Duodenal mucosa (tissue), 2 donors: ENCODE measurements around the gene ZBED2.

Experiments
- H3K27ac ChIP-seq: one replicate; pipeline ENCODE4 v1.7.0; 2013; ENCODE audit warnings: low read depth, low read length
- H3K27me3 ChIP-seq, 2 donors: one replicate each; pipeline ENCODE4 v1.7.0; 2013; ENCODE audit warnings: low read length in 2 of 2, control low read depth in 1 of 2; ENCODE audit not compliant: insufficient read depth in 2 of 2, control insufficient read depth in 1 of 2
- H3K36me3 ChIP-seq, 2 donors: one replicate each; pipeline ENCODE4 v1.7.0; 2013; ENCODE audit warnings: low read length in 2 of 2, control low read depth in 1 of 2; ENCODE audit not compliant: insufficient read depth in 2 of 2, control insufficient read depth in 1 of 2
- H3K4me1 ChIP-seq, 2 donors: one replicate each; pipeline ENCODE4 v1.7.0; 2013; ENCODE audit warnings: low read length in 2 of 2, control low read depth in 1 of 2; ENCODE audit not compliant: insufficient read depth in 2 of 2, control insufficient read depth in 1 of 2
- H3K4me3 ChIP-seq, 2 donors: one replicate each; pipeline ENCODE4 v1.7.0; 2013; ENCODE audit warnings: low read length in 2 of 2, low read depth in 1 of 2
- H3K9ac ChIP-seq, 2 donors: one replicate each; pipeline ENCODE4 v1.7.0; 2013; ENCODE audit warnings: low read length in 2 of 2, low read depth in 1 of 2
- H3K9me3 ChIP-seq, 2 donors: one replicate each; pipeline ENCODE4 v1.7.0; 2013; ENCODE audit warnings: low read length in 2 of 2, control low read depth in 1 of 2; ENCODE audit not compliant: control insufficient read depth in 1 of 2

The ZBED2 gene

DNA sequence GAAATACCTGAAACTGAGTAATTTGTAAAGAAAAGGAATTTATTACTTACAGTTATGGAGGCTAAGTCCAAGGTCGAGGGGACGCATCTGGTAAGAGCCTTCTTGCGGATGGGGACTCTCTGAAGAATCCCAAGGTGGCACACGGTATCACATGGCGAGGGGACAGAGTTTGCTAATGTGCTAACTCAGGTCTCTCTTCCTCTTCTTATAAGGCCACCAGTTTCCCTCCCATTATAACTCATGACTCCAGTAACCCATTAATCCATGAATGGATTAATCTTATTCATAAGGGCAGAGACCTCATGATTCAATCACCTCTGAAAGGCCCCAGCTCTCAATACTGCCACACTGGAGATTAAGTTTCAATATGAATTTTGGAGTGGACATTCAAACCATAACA is 15.7 kb downstream of the ZBED2 start:
- no peaks in the 10 kb centered on the region for H3K9me3 ChIP-seq
- H3K4me3 ChIP-seq: no peak overlapping the region
- no peaks in the 10 kb centered on the region for H3K27me3 ChIP-seq
- H3K4me1 ChIP-seq: peaks cover under 1 to 1% of the 10 kb centered on the region in 2 donors
- H3K36me3 ChIP-seq: no peaks in the 10 kb centered on the region
- no peak overlapping the region for H3K27ac ChIP-seq
- H3K9ac ChIP-seq: no peak overlapping the region

DNA sequence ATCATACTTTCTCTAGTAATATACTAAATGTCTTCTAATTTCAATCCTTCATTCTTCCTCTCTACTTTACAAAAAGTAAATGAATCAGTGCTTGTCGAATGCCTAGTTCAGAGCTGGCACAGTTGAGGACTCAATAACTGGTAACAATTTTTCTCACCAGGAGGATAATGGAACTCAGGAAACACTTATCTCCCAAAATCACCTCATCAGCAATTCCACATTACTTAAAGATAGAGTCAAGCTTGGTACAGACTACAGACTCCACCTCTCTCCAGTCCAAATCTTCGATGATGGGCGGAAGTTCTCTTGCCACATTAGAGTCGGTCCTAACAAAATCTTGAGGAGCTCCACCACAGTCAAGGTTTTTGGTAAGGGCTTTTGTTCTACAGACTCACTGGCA is 16.3 kb downstream of the ZBED2 start:
- Histone ChIP-seq H3K36me3 (no peaks in the 10 kb centered on the region), H3K9ac (no peak overlapping the region), H3K4me1 (no peaks in the 10 kb centered on the region), H3K9me3 (no peaks in the 10 kb centered on the region), H3K4me3 (no peak overlapping the region), H3K27ac (no peak overlapping the region), H3K27me3 (no peaks in the 10 kb centered on the region)

- no peaks in the 10 kb centered on the region for H3K9me3 ChIP-seq
- no peaks in the 10 kb centered on the region for H3K36me3 ChIP-seq
- no peak overlapping the region for H3K9ac ChIP-seq
- H3K4me3 ChIP-seq: no peak overlapping the region
- no peak overlapping the region for H3K27ac ChIP-seq
- H3K4me1 ChIP-seq: no peaks in the 10 kb centered on the region
- H3K27me3 ChIP-seq: no peaks in the 10 kb centered on the region
Observed at GRCh38 chr3:111577798-111578685, 17.1 kb downstream of the ZBED2 start.

- Histone ChIP-seq H3K36me3 (no peaks in the 10 kb centered on the region), H3K4me3 (no peak overlapping the region), H3K9me3 (no peaks in the 10 kb centered on the region), H3K27me3 (no peaks in the 10 kb centered on the region), H3K4me1 (no peaks in the 10 kb centered on the region), H3K9ac (no peak overlapping the region), H3K27ac (no peak overlapping the region)
Observed at GRCh38 chr3:111577113-111577512, 18.0 kb downstream of the ZBED2 start.

GRCh38 chr3:111571907-111572460 is 23.2 kb downstream of the ZBED2 start:
- H3K9me3 ChIP-seq: no peaks in the 10 kb centered on the region
- no peaks in the 10 kb centered on the region for H3K36me3 ChIP-seq
- no peak overlapping the region for H3K4me3 ChIP-seq
- H3K4me1 ChIP-seq: no peaks in the 10 kb centered on the region
- H3K27me3 ChIP-seq: no peaks in the 10 kb centered on the region
- H3K9ac ChIP-seq: no peak overlapping the region
- H3K27ac ChIP-seq: no peak overlapping the region

GRCh38 chr3:111571282-111571681 is 23.9 kb downstream of the ZBED2 start:
- Histone ChIP-seq H3K9ac (no peak overlapping the region), H3K27ac (no peak overlapping the region), H3K27me3 (no peaks in the 10 kb centered on the region), H3K9me3 (no peaks in the 10 kb centered on the region), H3K36me3 (no peaks in the 10 kb centered on the region), H3K4me3 (no peak overlapping the region), H3K4me1 (no peaks in the 10 kb centered on the region)

DNA sequence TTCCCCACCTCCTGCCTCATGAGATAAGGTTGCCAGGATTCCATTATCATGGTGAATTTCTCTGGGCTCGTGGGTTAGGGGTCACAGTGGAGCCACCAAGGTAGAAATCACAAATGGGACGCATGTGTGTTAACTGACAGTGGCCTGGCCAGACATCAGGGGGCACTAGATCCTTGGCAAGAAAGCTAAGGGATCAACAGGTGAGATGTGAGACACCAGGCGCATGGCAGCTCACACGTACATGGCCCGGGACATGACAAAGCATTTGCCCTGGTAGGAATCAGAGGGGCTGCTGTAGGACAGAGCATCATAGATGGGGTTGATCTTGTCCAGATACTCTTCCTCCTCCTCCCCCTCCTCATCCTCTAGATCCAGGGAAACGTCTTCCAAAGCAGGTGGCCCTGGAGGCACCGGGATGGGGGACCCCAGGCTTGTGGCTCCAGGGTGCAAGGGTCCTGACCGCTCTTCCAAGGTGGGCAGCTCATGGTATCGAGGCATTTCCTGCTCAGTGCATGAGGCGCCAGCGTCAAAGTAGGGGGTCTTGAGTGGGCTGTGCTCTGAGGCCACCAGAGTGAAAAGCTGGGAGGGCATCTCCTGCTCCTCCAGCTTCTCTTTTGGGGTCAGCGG is 24.6 kb downstream of the ZBED2 start:
- Histone ChIP-seq H3K9ac (no peak overlapping the region), H3K9me3 (no peaks in the 10 kb centered on the region), H3K27ac (no peak overlapping the region), H3K4me3 (no peak overlapping the region), H3K36me3 (no peaks in the 10 kb centered on the region), H3K4me1 (no peaks in the 10 kb centered on the region), H3K27me3 (no peaks in the 10 kb centered on the region)

DNA sequence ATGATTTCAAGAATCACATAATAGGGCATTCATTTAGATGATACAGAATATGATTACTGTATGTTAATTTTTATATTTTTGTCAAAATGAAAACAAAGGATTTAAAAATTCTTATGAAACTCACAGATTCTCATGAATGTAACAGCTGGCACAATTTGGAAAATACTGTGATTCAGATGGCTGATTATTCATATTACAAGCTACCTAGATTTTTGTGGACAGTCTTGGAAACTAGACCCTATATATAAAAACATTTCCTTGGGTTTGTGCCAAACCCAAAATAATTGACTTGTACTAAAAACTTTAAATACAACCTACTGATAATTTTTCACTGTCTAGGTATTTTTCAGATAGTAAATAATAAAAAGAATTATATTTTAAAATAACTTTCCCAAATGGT is 26.2 kb downstream of the ZBED2 start:
- Histone ChIP-seq H3K27me3 (no peaks in the 10 kb centered on the region), H3K27ac (no peak overlapping the region), H3K9me3 (no peaks in the 10 kb centered on the region), H3K36me3 (no peaks in the 10 kb centered on the region), H3K9ac (no peak overlapping the region), H3K4me3 (no peak overlapping the region), H3K4me1 (no peaks in the 10 kb centered on the region)

DNA sequence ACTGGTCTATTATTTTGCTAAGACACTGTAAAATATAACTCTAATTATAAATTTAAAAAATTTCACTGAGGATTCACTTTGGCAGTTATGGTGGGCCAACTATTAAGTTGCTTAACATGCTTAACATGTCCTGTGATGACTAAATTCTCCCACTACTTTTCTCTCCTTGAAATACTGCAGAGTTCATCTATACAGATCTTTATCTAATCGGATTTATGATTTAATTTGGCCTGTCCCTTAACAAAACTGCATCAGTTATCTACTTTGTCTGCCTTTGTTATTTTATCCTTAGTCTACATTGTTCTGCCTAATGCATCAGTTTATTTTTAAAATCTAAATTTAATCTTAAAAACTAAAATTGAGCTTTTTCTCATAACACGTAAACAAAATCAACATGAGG is 26.8 kb downstream of the ZBED2 start:
- no peaks in the 10 kb centered on the region for H3K4me1 ChIP-seq
- H3K9ac ChIP-seq: no peak overlapping the region
- no peaks in the 10 kb centered on the region for H3K36me3 ChIP-seq
- no peaks in the 10 kb centered on the region for H3K9me3 ChIP-seq
- no peak overlapping the region for H3K4me3 ChIP-seq
- H3K27me3 ChIP-seq: no peaks in the 10 kb centered on the region
- H3K27ac ChIP-seq: no peak overlapping the region

GRCh38 chr3:111566844-111567243 is 28.3 kb downstream of the ZBED2 start:
- no peaks in the 10 kb centered on the region for H3K27me3 ChIP-seq
- H3K27ac ChIP-seq: no peak overlapping the region
- no peak overlapping the region for H3K9ac ChIP-seq
- H3K4me1 ChIP-seq: no peaks in the 10 kb centered on the region
- no peak overlapping the region for H3K4me3 ChIP-seq
- no peaks in the 10 kb centered on the region for H3K9me3 ChIP-seq
- H3K36me3 ChIP-seq: no peaks in the 10 kb centered on the region
